ENCODE measurements around the gene PDE2A. TPM values are rescaled to one million over a fixed set of nuclear protein-coding genes. Genes with fewer than 3 reads are reported as not detected.

Gene PDE2A
- total RNA-seq, 4 donors from 2014 or later = 54.0 to 339 (median 84.6) TPM

GRCh38 chr11:72627594-72628281 is 46.5 kb downstream of the PDE2A start:
- ATAC-seq (ENCODE audit: low FRiP score) (no peak), DNase-seq (ENCODE audit: low spot score) (no peak)
- TF ChIP-seq, protein P1, sequence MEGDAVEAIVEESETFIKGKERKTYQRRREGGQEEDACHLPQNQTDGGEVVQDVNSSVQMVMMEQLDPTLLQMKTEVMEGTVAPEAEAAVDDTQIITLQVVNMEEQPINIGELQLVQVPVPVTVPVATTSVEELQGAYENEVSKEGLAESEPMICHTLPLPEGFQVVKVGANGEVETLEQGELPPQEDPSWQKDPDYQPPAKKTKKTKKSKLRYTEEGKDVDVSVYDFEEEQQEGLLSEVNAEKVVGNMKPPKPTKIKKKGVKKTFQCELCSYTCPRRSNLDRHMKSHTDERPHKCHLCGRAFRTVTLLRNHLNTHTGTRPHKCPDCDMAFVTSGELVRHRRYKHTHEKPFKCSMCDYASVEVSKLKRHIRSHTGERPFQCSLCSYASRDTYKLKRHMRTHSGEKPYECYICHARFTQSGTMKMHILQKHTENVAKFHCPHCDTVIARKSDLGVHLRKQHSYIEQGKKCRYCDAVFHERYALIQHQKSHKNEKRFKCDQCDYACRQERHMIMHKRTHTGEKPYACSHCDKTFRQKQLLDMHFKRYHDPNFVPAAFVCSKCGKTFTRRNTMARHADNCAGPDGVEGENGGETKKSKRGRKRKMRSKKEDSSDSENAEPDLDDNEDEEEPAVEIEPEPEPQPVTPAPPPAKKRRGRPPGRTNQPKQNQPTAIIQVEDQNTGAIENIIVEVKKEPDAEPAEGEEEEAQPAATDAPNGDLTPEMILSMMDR (IDR thresholded peaks at IDR 0.05) = no peak

GRCh38 chr11:72626414-72626936 is 47.7 kb downstream of the PDE2A start:
- ATAC-seq (ENCODE audit: low FRiP score) = no peak
- TF ChIP-seq, protein P1 (IDR thresholded peaks at IDR 0.05) = no peak
- DNase-seq (ENCODE audit: low spot score) = no peak

DNA sequence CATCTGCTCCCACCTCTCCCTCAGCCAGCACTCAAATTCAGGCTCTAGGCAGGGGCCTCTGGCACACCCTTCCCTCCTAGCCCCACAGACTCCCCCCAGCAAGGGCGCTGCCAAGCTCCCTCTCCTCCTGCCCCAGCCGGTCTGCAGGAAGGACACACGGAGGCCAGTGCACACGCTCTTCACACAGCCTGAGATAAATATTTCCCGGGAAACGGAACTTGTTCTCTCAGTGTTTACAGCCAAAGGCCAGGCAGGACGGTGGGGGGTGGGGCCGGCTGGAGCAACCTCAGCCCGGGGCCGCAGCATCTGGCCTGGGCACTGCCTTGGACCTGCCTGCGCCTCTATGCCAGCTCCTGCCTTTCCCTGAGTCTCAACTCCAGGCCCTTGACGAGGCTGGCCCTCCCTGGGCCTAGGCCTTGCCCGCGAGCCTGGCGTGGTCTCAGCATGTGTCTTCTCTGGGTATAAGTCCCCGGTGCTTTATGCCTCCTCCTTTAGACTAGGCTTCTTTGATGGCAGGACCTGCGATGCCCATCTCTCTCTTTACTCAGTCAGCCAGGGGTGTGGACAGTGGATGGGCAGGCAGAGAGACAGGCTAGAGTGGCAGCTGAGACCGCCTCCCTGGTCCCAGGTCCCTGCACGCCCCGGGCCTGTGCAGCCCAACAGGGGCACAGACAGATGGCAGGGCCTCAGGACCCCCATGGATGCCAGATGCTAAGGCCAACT is 48.4 kb downstream of the PDE2A start:
- TF ChIP-seq, protein P1 (IDR thresholded peaks at IDR 0.05) = no peak
- DNase-seq (ENCODE audit: low spot score) (no peak), ATAC-seq (ENCODE audit: low FRiP score) (no peak)

DNA sequence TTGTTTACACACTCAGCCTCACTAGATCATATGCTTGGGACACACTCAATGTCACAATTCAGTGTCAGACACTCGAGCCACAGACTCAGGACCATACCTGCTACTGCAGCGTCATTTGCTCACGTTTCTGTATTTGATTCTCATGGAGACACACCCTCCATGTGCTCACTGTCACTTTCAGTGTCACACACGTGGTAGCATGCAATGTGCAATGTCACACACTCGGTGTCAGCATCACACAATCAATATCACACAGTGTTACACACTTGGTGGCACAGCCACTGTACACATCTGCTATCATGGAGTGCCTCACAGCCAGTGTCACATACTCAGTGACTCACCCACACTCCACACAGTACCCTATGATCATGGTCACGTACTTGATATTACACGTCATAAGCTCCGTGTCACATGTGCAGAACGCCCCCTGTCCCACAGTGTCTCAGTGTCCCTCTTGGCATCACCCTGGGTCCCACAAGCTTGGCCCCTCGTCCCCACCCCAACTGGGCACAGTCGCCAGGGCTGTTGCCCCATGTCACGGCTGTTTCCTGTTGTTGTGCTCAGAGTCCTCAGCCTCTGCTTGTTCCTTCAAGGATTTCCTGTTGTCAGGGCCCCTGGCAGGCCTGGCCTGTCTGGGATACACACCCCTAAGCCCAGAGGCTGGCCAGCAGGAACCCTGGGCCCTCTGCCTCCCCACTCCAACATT is 49.6 kb downstream of the PDE2A start:
- DNase-seq (ENCODE audit: low spot score) (no peak), ATAC-seq (ENCODE audit: low FRiP score) (peak; percentile 29)
- TF ChIP-seq, protein P1 (IDR thresholded peaks at IDR 0.05) = no peak

DNA sequence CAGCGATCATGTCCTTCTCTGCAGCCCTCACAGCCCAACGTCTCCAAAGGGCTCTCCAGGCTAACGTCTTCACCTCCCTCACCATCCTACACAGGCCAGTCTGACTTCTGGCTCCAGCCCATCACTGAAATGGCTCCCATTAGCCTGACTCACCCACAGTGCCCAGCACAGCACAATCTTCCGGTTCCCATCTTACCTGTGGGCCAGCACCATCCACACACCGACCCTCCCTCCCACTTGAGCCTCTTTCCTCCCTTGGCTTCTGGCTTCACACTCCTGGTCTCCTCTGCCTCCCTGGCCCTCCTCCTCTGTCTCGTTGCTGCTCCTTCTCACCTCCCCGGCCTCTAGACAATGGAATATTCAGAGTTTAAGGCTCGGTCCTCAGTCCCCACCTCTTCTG is 51.2 kb downstream of the PDE2A start:
- DNase-seq (ENCODE audit: low spot score) = no peak
- ATAC-seq (ENCODE audit: low FRiP score) = no peak
- TF ChIP-seq, protein P1 (IDR thresholded peaks at IDR 0.05) = no peak

- TF ChIP-seq, protein P1 (IDR thresholded peaks at IDR 0.05) = no peak
- DNase-seq (ENCODE audit: low spot score) (no peak), ATAC-seq (ENCODE audit: low FRiP score) (no peak)
Measured at GRCh38 chr11:72621008-72621610, 53.1 kb downstream of the PDE2A start.

All from omental fat pad (tissue), 4 donors.